ENCODE results near the gene GID4. TPM values are rescaled to one million over a fixed set of nuclear protein-coding genes. Genes with fewer than 3 reads are reported as not detected.

Gene GID4
- total RNA-seq, 1 donor from 2014 or later = 8.3 TPM

DNA sequence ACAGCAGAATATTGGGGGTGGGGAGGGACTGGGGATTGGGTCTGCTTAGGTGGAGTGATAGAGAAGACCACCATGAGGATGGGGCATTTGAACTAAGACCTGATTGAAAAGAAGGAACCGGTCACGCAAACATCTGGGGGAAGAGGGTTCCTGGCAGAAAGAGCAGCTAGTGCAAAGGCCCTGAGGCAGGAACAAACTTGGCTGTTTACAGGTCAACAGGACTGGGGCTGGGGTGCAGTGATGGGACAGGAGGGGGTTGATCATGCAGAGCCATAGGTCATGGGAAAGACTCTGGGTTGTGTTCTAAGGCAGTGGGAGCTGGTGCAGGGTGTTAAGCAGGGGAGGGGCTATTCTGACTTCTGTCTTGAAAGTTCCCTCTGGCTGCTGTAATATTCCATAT is 50.4 kb downstream of the GID4 start:
- DNase-seq (ENCODE audit: low spot score in 2 of 2) = no peak
- H3K36me3 ChIP-seq = peaks cover 14 to 17% of the 10 kb centered on the region in 2 donors
- peaks cover 5 to 13% of the 10 kb centered on the region in 2 donors for H3K4me1 ChIP-seq
- H3K27ac ChIP-seq = no peak overlapping the region
- no peak overlapping the region for H3K4me3 ChIP-seq
- intact Hi-C loops (cut with DNase I) = loop anchor here (5.0 kb wide), 1 partner anchor 93 kb away; the partner anchor contains the start of gene ALKBH5
- H3K9me3 ChIP-seq = no peaks in the 10 kb centered on the region
- TF ChIP-seq, protein P1, sequence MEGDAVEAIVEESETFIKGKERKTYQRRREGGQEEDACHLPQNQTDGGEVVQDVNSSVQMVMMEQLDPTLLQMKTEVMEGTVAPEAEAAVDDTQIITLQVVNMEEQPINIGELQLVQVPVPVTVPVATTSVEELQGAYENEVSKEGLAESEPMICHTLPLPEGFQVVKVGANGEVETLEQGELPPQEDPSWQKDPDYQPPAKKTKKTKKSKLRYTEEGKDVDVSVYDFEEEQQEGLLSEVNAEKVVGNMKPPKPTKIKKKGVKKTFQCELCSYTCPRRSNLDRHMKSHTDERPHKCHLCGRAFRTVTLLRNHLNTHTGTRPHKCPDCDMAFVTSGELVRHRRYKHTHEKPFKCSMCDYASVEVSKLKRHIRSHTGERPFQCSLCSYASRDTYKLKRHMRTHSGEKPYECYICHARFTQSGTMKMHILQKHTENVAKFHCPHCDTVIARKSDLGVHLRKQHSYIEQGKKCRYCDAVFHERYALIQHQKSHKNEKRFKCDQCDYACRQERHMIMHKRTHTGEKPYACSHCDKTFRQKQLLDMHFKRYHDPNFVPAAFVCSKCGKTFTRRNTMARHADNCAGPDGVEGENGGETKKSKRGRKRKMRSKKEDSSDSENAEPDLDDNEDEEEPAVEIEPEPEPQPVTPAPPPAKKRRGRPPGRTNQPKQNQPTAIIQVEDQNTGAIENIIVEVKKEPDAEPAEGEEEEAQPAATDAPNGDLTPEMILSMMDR (IDR thresholded peaks at IDR 0.05) = no peak
- no peaks in the 10 kb centered on the region for H3K27me3 ChIP-seq

DNA sequence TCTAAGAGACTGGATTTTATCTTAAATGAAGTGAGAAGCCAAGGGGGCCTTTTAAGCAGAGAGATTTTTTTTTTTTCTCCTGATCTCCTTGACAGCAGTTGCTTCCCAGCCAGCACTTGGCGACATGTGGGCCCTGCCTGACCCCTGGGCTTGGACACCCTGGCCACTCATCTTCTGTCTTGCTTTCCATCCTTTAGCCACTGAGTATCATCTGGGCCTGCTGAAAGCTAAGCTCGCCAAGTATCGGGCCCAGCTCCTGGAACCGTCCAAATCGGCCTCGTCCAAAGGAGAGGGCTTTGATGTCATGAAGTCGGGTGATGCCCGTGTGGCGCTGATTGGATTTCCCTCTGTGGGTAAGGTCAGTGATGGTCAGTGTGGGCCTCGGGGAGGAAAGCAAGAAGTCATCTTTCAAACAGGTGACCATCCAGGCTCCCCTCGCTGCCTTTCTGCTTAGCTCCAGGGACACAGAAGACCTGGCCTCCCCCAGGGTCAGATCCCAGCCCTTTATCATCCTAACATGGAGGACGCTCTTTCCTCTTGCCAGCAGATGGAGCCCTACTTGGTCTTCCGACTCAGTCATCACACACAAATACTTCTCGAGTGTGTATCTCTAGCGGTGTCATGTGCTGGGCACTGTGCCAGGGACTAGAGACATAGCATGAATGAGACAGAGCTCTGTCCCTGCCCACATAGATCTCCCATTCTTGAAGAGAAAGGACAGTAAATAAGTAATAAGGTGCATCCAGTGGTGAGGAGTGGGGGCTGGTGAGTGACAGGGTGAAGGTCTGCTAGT is 54.6 kb downstream of the GID4 start:
- DNase-seq (ENCODE audit: low spot score in 2 of 2) = no peak
- no peaks in the 10 kb centered on the region for H3K9me3 ChIP-seq

DNA sequence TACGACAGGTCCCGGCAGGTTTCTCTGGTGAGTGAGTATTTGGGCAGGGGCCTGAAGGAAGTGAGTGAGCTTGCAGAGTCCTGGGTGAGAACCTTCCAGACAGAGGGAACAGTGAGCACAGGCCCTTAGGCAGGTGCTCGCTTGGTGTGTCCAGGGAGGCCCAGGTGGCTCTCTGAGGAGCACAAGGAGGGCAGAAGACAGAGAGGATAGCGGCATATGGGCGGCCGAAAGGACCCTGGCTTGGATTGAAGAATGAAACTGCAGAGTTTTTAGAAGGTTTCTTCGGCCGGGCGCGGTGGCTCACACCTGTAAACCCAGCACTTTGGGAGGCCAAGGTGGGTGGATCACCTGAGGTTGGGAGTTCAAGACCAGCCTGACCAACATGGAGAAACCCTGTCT is 55.2 kb downstream of the GID4 start:
- intact Hi-C loops (cut with DNase I) = no loop called here
- no peaks in the 10 kb centered on the region for H3K4me1 ChIP-seq
- H3K27ac ChIP-seq = no peak overlapping the region
- H3K27me3 ChIP-seq = no peaks in the 10 kb centered on the region
- H3K4me3 ChIP-seq = no peak overlapping the region
- DNase-seq (ENCODE audit: low spot score in 2 of 2) = no peak
- H3K9me3 ChIP-seq = no peaks in the 10 kb centered on the region
- TF ChIP-seq, protein P1 (IDR thresholded peaks at IDR 0.05) = no peak
- H3K36me3 ChIP-seq = peaks cover 41 to 55% of the 10 kb centered on the region in 2 donors

More for the DNA sequence above, 54.6 kb downstream of the GID4 start:
- Histone ChIP-seq H3K4me1 (peaks cover 0 to 5% of the 10 kb centered on the region in 2 donors), H3K36me3 (peaks cover 36 to 49% of the 10 kb centered on the region in 2 donors), H3K27ac (no peak overlapping the region), H3K4me3 (no peak overlapping the region), H3K27me3 (no peaks in the 10 kb centered on the region)
- intact Hi-C loops (cut with DNase I) = no loop called here
- TF ChIP-seq, protein P1 (IDR thresholded peaks at IDR 0.05) = no peak

DNA sequence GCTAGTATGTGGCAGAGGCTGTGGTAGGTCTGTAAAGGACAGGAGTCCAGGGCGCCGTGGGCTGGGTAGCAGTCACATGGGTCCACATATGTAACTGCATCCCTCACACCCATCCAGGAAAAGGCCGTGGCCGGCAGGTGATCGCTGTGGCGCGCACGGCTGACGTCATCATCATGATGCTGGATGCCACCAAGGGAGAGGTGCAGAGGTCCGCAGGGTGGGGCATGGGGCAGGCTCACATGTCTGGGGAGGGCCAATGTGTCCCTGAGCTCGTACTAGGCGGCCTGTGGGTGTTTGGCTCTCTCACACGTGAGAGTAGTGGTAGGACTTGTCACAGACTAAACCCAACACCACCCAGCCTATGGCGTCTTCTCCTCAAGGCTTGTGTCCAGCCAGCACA is 60.3 kb downstream of the GID4 start:
- intact Hi-C loops (cut with DNase I) = no loop called here
- Histone ChIP-seq H3K4me1 (no peaks in the 10 kb centered on the region), H3K27me3 (no peaks in the 10 kb centered on the region), H3K27ac (no peak overlapping the region), H3K9me3 (no peaks in the 10 kb centered on the region), H3K4me3 (no peak overlapping the region), H3K36me3 (peaks cover 63 to 80% of the 10 kb centered on the region in 2 donors)
- no peak for DNase-seq (ENCODE audit: low spot score in 2 of 2)
- TF ChIP-seq, protein P1 (IDR thresholded peaks at IDR 0.05) = no peak

DNA sequence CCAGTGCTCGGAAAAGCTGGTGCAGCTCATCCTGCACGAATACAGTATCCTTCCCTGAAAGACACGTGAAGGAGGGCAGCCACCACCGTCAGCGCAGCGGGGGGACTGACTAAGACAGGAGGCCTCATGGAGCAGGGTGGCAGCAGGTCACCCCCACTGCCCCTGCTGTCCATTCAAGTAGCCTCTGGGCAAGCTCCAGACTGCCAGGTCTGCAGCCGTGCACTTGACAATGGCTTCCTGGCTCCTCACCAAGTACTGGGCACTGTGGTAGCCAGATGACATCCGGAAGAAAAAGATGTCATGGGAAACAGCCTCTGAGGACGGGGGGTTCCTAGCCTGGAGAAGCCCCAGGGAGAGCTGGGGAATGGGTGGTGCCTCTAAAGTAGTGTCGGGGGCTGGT is 61.4 kb downstream of the GID4 start:
- intact Hi-C loops (cut with DNase I) = no loop called here

More for the DNA sequence above, 61.4 kb downstream of the GID4 start:
- Histone ChIP-seq H3K27me3 (no peaks in the 10 kb centered on the region), H3K36me3 (peaks cover 64 to 86% of the 10 kb centered on the region in 2 donors), H3K4me3 (no peak overlapping the region), H3K9me3 (no peaks in the 10 kb centered on the region), H3K27ac (no peak overlapping the region), H3K4me1 (no peaks in the 10 kb centered on the region)
- TF ChIP-seq, protein P1 (IDR thresholded peaks at IDR 0.05) = no peak
- DNase-seq (ENCODE audit: low spot score in 2 of 2) = no peak

All from ascending aorta (tissue), 2 donors.